ENCODE results near the gene THAP11. TPM values are rescaled to one million over a fixed set of nuclear protein-coding genes. Genes with fewer than 3 reads are reported as not detected.
"Not testable (repeated sequence)": the region's sequence is repeated elsewhere in the genome, so short reads cannot be mapped to it uniquely, and the experiment has no call there.

The THAP11 gene
- polyA plus RNA-seq, 3 donors, result 27.5 to 34.1 (median 32.5) TPM

DNA sequence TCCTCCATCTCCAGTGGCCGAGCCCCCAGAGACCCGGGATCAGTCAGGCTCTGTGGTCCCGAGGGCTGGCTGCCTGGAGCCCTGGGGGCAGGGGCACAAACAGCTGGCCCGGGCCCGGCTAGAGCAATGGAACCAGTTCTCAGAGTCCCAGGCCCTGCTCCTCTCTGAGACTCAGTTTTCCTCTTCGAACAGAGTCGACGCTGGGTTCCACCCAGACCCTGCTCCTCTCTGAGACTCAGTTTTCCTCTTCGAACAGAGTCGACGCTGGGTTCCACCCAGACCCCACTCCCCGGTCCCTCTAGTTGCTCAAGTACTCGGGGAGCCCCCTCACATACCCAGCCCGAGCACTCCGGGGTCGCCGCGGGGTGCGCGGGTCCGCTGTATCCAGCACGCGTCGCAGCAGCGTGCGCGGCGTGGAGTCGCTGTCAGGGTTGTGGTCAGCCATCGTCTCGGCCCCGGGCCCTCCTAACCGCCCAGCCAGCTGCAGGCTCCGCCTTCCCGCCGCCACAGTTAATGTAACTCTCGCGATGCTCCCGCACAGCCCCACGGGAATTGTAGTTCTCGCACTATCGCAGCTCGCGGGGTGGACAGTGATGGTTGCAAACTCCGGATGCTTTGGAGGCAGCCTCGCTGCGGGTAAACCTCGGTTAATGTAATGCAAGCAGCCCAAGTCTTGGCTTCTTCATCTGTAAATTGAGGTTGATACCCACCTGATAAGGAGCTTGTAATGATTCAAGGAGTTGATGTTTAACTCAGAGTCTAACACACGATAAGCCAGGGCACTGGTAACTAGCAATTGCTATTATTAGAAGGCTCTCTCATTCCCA lies 8.5 kb upstream of the THAP11 start:
- DNase-seq (ENCODE audit: low read depth in 3 of 3, low spot score in 2 of 3), result peak in 2 of 3 donors; percentile 85 to 88

DNA sequence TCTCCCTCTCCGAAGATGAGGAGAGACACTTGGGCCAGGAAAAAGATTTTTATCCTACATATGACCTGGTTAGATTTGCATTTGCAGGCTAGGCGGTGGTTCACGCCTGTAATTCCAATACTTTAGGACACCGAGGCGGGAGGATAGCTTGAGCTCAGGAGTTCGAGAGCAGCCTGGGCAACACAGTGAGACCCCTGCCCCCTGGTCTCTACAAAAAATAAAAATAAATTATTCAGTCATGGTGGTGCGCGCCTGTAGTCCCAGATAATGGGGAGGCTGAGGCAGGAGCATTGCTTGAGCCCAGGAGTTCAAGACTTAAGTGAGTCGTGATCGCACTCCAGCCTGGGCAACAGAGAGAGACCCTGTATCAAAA lies 7.9 kb upstream of the THAP11 start:
- DNase-seq (ENCODE audit: low read depth in 3 of 3, low spot score in 2 of 3), result no peak

DNA sequence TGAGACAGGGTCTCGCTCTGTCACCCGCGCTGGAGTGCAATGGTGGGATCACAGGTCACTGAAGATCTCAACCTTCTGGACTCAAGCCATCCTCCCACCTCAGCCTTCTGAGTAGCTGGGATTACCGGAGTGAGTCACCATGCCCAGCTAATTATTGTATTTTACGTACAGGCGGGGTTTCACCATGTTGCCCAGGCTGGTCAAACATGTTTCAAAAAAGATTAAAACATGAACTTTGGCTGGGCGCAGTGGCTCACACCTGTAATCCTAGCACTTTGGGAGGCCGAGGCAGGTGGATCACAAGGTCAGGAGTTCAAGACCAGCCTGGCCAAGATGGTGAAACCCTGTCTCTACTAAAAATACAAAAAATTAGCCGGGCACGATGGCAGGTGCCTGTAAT lies 4.9 kb upstream of the THAP11 start:
- DNase-seq (ENCODE audit: low read depth in 3 of 3, low spot score in 2 of 3), result not testable (repeated sequence)

DNA sequence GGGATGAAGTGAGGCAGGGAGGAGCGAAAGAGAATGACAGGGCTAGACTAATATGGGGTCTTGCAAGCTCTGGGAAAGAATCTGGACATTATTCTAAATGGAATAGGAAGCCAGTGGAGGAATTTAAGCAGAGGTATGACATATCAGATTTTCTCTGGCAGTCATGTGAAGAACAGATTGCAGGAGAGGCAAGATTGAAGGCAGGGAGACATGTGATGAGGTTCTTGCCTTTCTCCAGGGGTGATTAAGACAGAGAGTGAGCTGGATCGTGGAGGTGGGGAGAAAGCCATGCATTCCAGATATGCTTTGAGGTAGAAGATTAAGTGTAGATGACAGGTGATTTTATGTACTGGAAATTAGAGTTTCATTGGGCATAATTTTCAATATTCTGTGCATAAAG lies 4.3 kb upstream of the THAP11 start:
- no peak for DNase-seq (ENCODE audit: low read depth in 3 of 3, low spot score in 2 of 3)

DNA sequence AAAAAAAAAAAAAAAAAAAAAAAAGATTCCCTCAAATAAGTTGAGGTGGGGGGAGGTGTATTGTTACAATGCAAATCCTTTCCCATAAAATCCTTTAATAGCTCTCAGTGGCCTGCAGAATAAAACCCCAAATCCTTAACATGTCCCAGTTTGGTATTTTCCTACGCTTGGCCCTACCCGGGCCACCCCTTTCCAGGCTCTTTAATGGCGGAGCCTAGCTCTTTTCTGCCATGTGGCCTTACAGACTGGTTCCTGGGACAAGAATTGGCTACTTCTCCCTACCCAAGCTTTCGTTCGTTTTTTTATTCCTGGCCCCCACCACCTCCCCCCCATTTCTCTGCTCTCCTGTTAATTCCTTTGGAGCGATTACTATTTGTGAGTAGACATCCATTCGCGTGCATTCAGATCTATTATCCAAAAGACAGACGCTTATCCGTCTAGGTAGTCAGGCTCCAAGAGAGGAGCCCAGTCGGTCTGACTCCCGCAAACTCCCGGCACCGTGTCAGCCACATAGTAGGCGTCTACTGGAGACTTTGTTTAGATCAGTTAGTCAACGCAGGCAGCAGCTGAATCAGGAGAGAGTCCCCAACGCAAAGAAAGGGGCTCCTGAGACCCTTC lies 813 bp upstream of the THAP11 start:
- DNase-seq (ENCODE audit: low read depth in 3 of 3, low spot score in 2 of 3), result no peak

DNA sequence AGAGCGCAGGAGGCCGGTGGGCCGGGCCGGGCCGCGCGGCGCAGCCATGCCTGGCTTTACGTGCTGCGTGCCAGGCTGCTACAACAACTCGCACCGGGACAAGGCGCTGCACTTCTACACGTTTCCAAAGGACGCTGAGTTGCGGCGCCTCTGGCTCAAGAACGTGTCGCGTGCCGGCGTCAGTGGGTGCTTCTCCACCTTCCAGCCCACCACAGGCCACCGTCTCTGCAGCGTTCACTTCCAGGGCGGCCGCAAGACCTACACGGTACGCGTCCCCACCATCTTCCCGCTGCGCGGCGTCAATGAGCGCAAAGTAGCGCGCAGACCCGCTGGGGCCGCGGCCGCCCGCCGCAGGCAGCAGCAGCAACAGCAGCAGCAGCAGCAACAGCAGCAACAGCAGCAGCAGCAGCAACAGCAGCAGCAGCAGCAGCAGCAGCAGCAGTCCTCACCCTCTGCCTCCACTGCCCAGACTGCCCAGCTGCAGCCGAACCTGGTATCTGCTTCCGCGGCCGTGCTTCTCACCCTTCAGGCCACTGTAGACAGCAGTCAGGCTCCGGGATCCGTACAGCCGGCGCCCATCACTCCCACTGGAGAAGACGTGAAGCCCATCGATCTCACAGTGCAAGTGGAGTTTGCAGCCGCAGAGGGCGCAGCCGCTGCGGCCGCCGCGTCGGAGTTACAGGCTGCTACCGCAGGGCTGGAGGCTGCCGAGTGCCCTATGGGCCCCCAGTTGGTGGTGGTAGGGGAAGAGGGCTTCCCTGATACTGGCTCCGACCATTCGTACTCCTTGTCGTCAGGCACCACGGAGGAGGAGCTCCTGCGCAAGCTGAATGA lies 606 bp downstream of the THAP11 start:
- no peak for DNase-seq (ENCODE audit: low read depth in 3 of 3, low spot score in 2 of 3)

DNA sequence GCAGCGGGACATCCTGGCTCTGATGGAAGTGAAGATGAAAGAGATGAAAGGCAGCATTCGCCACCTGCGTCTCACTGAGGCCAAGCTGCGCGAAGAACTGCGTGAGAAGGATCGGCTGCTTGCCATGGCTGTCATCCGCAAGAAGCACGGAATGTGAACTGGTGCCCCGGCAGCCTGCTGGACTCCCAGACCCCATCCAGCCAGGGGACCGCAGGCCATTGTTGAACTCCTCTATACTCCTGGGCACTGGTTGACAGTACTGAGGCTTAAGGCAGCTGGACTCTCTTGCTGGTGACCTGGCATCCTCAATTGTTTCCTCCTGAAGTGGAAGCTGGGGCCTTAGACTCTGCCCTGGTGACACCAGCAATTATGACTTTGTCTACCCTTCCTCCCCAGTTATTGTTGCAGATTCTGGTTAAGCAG lies 1.2 kb downstream of the THAP11 start:
- DNase-seq (ENCODE audit: low read depth in 3 of 3, low spot score in 2 of 3), result no peak

DNA sequence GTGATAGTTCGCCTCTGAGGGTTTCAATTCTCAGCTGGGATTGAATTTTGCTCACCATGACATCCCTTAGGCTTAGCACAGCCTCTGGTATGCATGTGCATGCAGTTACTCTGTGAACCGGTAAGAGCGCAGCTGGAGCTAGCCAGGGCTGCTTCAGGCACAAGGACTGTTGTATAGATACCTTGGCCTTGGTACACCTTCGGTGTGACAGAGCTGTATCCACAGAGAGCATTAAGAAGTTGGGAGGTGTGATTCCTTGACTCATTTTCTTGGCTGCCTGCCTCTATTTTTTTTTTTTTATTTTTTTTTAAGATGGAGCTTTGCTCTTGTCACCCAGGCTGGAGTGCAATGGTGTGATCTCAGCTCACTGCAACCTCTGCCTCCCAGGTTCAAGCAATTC lies 2.4 kb downstream of the THAP11 start:
- no peak for DNase-seq (ENCODE audit: low read depth in 3 of 3, low spot score in 2 of 3)

DNA sequence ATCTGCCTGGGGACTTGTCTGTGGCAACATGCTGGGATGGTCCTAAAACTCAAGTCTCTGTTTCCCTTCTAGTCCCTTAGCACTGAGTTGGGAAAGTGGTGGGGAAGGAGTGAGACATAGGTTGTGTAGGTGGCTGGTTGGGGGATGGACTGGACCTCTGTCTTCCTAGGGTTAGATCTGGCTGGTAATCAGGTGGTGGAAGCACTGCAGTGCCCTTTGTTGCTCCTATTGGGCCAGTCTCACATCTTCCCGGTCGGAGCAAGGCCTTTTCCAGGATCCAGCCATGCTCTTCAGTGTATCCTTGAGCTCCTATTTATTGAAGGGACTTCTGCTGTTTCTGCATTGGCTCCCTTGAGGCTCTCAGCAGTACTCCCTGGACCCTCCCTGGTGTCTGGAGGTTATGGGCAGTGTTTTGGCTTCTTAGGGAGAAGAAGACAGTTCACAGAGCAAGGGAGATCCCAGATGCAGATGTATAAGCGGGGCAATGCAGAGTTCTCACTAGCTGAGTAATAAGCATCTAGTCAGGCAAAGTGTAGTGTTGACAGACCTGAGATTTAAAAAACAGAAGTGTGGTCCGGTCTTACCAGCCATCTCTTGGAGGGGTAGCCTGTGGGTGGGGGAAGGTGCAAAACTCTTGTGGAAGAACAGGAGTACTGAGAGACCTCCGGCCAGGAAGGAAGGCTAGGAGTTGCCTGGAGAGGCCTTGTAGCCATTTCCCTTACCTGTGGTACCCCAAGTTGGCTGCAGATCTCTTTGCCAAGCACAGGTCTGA lies 3.4 kb downstream of the THAP11 start:
- no peak for DNase-seq (ENCODE audit: low read depth in 3 of 3, low spot score in 2 of 3)

DNA sequence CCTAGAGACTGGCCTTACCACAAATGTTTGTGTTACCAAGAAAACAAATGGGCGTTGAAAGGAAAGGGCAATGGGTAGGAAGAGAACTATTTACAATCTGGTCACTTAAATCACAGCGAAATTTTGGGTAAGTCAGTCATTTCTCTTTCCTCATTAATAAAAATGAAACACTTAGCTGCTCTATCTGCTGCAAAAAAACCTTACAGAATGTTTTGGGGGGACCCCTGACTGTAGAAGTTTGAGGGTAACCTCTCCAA lies 3.9 kb downstream of the THAP11 start:
- DNase-seq (ENCODE audit: low read depth in 3 of 3, low spot score in 2 of 3), result no peak

DNA sequence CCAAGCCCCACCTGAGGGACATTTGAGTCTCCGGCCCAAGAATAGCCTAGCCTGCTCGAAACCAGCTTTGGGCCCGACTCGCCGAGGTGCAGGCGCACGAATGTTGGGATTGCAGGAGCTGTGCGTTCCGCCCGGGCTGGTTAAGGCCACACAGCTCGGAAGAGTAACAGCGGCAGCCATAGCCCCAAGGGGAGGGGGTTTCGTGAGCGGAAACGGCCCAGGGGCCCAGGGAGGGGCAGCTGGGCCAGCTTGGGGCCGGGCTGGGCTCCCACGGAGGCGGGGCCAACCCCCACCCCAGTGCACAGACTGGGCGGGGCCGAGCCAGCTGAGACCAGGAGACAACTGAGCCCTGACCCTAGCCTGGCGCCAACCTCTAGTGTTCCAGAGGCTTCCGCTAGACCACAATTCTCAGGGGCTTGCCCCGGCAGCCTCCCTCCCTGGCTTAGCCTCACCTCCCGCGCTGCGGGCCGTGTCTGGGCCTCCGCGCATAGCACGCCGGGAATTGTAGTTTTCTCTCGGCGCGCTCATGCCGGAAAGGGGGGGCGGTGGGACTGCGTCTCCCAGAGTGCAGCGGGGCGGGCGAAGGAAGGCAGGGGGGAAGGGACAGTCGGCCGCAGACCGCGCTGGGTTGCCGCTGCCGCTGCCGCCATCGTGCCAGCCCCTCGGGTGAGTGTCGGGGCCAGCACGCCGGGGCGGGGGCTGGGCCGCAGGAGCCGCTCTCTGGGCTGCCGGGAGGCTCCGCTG lies 4.4 kb downstream of the THAP11 start, which contains the start of gene NUTF2:
NUTF2 (plus strand) TSS at position 614 of the 744 bp plus-strand sequence. CDS start 18,198 bp downstream, outside the sequence.
- peak; percentile 86 to 95 (median 93) for DNase-seq (ENCODE audit: low read depth in 3 of 3, low spot score in 2 of 3)

DNA sequence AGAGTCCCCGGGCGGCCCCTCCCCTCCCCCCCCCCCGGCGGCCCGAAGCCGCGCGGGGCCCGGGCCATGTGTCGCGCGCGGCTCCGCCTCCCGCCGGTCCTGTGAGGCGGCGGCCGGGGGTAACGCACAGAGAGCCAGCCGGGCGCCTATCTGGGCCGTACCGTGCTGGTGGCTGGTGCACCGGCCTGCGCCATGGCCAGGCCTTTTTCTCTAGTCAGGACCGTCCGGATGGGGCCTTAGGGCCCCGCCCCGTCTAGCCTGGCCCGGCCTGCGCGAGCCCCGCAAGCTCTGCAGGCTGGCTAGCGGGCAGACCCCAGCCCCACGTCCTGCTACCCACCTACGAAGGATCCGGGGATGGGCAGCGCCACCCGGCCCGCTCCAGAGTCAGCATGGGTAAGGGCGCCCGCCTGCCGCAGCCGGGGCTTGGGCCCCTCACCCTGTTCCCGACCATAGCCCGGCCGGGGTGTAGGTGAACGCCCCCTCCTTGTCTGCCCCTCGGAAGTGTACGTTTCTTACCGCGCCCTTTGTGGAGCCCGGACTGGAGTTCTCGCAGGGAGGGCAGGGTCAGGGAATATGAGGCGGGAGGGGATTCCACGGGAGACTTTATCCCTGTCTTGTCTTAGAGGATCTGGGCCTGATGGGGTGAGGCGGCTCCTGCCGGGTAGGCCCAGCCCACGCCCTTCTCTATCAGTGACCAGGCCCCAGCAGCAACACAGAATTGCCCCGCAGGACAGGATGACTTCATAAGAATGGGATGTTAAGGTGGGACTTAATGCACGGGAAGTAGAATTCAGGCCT lies 5.1 kb downstream of the THAP11 start, which contains the start of gene CENPT:
CENPT (minus strand) TSS at position 630 of the 798 bp plus-strand sequence. CDS start 13,834 bp downstream, outside the sequence.
- DNase-seq (ENCODE audit: low read depth in 3 of 3, low spot score in 2 of 3), result peak in 1 of 3 donors; percentile 35

DNA sequence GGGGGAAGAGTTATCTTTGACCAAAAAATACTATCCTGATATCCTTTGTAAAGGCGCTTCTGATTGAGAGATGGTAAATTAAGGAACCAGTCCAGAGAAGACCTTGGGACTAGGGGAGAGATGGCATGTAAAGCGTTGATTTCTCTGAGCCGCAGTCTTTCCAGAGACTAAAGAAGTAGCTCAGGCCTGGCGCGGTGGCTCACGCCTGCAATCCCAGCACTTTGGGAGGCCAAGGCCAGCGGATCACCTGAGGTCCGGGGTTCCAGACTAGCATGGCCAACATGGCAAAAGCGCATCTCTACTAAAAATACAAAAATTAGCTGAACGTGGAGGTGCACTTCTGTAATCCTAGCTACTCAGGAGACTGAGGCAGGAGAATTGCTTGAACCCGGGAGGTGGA lies 6.0 kb downstream of the THAP11 start:
- DNase-seq (ENCODE audit: low read depth in 3 of 3, low spot score in 2 of 3), result no peak

DNA sequence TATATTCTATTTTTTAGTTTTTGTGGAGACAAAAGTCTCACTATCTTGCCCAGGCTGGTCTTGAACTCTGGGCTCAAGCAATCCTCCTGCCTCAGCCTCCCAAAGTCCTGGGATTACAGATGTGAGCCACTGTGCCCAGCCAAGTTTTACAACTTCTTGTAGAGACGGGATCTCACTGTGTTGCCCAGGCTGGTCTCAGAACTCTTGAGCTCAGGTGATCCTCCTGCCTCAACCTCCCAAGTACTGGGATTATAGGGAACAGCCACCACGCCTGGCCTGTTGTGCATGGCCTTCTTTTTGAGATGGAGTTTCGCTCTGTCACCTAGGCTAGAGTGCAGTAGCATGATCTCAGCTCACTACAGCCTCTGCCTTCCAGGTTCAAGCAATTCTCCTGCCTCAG lies 11.6 kb downstream of the THAP11 start:
- DNase-seq (ENCODE audit: low read depth in 3 of 3, low spot score in 2 of 3), result no peak

DNA sequence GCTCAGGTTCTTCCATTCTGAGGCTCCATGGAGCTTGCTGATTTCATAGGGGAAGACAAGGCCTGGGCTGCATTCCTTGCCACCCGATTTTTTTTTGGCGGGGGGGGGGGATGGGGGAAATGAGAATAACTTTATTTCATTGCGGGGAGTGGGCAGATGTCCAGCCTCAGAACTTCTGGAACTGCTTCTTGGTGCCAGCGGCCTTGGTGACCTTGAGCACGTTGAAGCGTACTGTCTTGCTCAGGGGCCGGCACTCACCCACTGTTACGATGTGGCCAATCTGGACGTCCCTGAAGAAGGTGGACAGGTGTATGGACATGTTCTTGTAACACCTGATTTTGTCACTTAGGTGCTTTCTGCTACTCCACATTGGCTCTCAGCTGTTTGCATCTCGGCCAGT lies 13.7 kb downstream of the THAP11 start:
- DNase-seq (ENCODE audit: low read depth in 3 of 3, low spot score in 2 of 3), result no peak

DNA sequence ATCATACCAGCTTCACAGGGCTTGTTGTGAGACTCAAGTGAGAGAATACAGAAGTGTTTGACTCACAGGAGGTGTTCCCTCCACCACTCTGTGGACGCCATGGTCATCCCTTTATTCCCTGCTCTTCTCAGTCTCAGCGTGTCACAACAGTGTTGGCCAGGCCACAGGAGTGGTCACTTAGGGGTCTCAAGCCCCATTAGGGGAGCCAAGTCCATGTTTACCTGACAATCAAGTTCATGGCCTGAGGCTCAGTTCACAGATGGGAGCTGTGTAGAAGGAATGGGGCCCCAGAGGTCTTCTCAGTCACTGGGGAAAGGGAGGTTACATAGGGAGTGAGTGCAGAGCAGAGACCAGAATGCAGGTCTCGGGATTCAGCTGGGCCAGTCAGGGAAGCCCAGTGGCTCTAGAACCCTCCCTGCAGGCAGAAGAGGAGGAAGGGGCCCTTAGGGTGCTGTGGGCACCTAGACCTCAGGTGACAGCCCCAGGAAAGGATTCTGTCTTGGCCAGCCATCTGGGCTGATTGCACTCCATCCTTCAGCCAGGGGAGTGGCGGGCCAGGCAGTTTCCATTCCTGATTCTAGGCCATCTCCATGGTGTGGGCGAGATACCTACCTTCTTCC lies 14.9 kb downstream of the THAP11 start:
- no peak for DNase-seq (ENCODE audit: low read depth in 3 of 3, low spot score in 2 of 3)

DNA sequence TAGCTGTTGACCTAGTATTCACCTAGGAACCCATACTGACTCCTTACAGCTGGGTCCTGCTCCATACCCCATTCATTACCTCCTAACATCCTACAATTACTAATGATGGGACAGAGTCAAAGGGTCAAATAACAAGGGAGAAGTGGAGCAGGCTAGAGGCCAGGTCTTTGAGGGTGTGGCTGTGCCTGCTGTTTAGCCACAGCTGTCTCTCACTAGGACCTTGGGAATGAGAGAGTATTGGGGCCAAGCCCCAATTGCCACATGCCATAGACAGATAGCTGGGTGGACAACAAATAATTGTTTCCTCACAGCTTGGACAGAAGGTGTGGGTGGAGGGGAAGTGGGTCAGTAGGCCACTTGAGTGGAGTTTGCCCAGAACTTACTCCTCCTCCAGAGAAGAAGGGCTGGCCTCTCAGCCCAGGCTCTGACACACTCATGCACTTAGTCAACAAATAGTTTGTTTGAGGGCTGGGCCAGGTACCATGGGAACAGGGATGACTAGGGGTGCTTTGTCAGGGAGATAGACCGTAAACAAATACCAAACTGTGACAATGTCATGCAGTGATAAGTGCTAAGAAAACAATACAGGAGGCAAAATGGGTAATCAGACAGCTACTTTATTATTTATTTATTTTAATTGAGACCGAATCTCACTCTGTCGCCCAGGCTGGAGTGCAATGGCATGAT lies 15.6 kb downstream of the THAP11 start:
- no peak for DNase-seq (ENCODE audit: low read depth in 3 of 3, low spot score in 2 of 3)

DNA sequence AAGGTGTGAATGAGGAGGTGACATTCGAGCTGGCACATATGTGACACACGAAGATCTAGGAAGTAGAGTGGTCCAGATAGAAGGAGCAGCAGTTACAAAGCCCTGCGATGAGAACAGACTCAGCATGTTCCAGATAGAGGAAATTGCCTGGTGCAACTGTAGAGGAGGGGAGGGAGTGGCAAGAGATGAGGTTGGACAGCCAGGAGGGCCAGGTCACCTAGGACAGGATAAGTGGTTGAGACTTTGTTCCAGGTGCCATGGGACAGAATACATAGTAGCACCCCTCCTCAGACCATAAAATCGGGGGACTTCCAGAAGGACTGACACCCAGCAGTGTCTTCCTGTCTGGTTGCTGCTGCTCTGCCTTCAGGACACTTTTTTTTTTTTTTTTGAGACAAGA lies 16.4 kb downstream of the THAP11 start:
- DNase-seq (ENCODE audit: low read depth in 3 of 3, low spot score in 2 of 3), result no peak
